Measurements from ENCODE around the gene CARNS1. TPM values are rescaled to one million over a fixed set of nuclear protein-coding genes. Genes with fewer than 3 reads are reported as not detected.

The CARNS1 gene
- total and polyA plus RNA-seq, 2 of the 8 experiments (the other 6 are each of a cell fraction or from before 2014, with no cell fraction given) = 0.82 to 1.1 TPM

DNA sequence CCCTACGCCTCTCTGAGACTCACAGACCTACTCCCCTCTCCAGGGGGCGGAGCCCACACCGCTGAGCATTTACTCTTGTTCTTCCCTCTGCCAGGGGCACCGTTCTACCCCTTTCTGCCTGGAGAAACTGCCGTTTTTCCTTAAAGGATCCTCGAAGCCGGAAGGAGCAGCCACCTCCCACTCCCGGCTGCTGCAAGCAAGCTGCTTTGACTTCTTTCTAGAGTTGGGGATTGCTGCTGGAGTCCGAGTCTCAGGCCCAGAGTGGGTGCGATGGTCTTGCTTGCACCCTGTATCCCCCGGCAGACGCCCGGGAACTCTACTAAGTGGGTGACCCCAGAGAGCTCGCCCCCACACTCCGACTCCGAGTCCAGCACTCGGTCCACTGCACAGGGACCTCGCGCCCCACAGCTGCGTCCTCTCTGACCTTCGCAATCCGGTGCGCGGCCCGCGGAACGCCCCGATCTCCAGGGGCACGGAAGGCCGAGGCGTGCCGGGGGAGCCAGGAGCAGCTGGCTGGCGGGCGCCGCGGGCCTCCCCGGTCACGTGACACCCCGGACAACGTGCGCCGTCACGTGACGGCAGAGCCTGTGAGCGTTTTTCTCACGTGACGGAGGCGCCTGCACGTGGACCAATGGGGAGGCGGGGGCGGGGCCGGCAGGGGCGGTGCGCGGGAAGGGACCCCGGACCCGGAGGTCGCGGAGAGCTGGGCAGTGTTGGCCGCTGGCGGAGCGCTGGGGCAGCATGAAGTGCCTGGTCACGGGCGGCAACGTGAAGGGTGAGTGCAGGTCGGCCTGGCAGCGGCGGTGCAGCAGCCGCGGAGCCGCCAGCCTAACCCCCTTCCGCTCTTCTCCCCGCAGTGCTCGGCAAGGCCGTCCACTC, 23.9 kb upstream of the CARNS1 start, which contains the start of gene RAD9A (continued):
- TF ChIP-seq GABPA (IDR thresholded peaks at IDR 0.05; ENCODE audit: borderline replicate concordance, insufficient read depth, low read length) (no peak), HDAC2 (IDR thresholded peaks at IDR 0.05; ENCODE audit: borderline replicate concordance in 1 of 2, low read depth in 2 of 2, low read length in 2 of 2) (peak; percentile 75 to 85; a peak in 2 of 4 replicates), RFX5 (IDR thresholded peaks at IDR 0.05; ENCODE audit: borderline replicate concordance, low read depth, low read length) (no peak), CBX8 (IDR thresholded peaks at IDR 0.05; ENCODE audit: borderline replicate concordance, low read depth, low read length) (no peak), RNF2 (IDR thresholded peaks at IDR 0.05; ENCODE audit: borderline replicate concordance, low read depth, low read length, missing control alignments, poor library complexity, severe bottlenecking) (no peak), TCF12 (IDR thresholded peaks at IDR 0.05; ENCODE audit: low read depth, low read length) (0 out of 2 replicates have a peak, but pooled peaks have one; percentile 57), POU5F1 (IDR thresholded peaks at IDR 0.05; ENCODE audit: low read depth, low read length) (0 out of 2 replicates have a peak, but pooled peaks have one; percentile 52)
- TF ChIP-seq, protein P1, sequence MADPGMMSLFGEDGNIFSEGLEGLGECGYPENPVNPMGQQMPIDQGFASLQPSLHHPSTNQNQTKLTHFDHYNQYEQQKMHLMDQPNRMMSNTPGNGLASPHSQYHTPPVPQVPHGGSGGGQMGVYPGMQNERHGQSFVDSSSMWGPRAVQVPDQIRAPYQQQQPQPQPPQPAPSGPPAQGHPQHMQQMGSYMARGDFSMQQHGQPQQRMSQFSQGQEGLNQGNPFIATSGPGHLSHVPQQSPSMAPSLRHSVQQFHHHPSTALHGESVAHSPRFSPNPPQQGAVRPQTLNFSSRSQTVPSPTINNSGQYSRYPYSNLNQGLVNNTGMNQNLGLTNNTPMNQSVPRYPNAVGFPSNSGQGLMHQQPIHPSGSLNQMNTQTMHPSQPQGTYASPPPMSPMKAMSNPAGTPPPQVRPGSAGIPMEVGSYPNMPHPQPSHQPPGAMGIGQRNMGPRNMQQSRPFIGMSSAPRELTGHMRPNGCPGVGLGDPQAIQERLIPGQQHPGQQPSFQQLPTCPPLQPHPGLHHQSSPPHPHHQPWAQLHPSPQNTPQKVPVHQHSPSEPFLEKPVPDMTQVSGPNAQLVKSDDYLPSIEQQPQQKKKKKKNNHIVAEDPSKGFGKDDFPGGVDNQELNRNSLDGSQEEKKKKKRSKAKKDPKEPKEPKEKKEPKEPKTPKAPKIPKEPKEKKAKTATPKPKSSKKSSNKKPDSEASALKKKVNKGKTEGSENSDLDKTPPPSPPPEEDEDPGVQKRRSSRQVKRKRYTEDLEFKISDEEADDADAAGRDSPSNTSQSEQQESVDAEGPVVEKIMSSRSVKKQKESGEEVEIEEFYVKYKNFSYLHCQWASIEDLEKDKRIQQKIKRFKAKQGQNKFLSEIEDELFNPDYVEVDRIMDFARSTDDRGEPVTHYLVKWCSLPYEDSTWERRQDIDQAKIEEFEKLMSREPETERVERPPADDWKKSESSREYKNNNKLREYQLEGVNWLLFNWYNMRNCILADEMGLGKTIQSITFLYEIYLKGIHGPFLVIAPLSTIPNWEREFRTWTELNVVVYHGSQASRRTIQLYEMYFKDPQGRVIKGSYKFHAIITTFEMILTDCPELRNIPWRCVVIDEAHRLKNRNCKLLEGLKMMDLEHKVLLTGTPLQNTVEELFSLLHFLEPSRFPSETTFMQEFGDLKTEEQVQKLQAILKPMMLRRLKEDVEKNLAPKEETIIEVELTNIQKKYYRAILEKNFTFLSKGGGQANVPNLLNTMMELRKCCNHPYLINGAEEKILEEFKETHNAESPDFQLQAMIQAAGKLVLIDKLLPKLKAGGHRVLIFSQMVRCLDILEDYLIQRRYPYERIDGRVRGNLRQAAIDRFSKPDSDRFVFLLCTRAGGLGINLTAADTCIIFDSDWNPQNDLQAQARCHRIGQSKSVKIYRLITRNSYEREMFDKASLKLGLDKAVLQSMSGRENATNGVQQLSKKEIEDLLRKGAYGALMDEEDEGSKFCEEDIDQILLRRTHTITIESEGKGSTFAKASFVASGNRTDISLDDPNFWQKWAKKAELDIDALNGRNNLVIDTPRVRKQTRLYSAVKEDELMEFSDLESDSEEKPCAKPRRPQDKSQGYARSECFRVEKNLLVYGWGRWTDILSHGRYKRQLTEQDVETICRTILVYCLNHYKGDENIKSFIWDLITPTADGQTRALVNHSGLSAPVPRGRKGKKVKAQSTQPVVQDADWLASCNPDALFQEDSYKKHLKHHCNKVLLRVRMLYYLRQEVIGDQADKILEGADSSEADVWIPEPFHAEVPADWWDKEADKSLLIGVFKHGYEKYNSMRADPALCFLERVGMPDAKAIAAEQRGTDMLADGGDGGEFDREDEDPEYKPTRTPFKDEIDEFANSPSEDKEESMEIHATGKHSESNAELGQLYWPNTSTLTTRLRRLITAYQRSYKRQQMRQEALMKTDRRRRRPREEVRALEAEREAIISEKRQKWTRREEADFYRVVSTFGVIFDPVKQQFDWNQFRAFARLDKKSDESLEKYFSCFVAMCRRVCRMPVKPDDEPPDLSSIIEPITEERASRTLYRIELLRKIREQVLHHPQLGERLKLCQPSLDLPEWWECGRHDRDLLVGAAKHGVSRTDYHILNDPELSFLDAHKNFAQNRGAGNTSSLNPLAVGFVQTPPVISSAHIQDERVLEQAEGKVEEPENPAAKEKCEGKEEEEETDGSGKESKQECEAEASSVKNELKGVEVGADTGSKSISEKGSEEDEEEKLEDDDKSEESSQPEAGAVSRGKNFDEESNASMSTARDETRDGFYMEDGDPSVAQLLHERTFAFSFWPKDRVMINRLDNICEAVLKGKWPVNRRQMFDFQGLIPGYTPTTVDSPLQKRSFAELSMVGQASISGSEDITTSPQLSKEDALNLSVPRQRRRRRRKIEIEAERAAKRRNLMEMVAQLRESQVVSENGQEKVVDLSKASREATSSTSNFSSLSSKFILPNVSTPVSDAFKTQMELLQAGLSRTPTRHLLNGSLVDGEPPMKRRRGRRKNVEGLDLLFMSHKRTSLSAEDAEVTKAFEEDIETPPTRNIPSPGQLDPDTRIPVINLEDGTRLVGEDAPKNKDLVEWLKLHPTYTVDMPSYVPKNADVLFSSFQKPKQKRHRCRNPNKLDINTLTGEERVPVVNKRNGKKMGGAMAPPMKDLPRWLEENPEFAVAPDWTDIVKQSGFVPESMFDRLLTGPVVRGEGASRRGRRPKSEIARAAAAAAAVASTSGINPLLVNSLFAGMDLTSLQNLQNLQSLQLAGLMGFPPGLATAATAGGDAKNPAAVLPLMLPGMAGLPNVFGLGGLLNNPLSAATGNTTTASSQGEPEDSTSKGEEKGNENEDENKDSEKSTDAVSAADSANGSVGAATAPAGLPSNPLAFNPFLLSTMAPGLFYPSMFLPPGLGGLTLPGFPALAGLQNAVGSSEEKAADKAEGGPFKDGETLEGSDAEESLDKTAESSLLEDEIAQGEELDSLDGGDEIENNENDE (IDR thresholded peaks at IDR 0.05; ENCODE audit: insufficient replicate concordance, low read length) = no peak
